Measurements from ENCODE around the gene ZBTB20. TPM values are rescaled to one million over a fixed set of nuclear protein-coding genes. Genes with fewer than 3 reads are reported as not detected.

ZBTB20 gene
- total RNA-seq, 1 experiment from 2014 or later: 0.62 TPM

DNA sequence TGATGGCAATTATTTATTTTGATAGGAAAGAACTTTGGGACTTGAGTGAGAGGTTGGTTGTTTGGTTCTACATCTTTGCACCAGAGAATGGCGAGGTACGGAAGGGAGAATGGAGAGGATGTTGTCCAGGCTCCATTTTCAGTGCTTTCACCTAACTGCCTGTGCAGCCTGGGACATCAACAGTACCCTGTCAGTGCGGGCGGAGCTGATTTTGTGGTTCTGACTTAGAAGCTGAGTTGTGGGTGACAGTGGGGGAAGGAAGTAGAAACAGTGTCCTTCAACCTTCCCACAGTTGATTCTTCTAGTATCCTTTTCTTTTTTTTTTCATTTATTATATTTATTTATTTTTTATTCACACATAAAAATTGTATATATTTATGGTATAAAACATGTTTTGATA, 757.9 kb downstream of the ZBTB20 start:
- Histone ChIP-seq H3K27me3 (ENCODE audit: control insufficient read depth, insufficient read depth, low read length) (no peaks in the 10 kb centered on the region), H3K4me3 (ENCODE audit: insufficient read depth, low read depth, low read length) (no peak overlapping the region), H3K36me3 (replicated peaks; ENCODE audit: control insufficient read depth, insufficient read depth, low read length) (no peaks in the 10 kb centered on the region)
- no peak for DNase-seq

GRCh38 chr3:114384558-114384903, 762.6 kb downstream of the ZBTB20 start:
- DNase-seq: no peak
- H3K27me3 ChIP-seq (ENCODE audit: control insufficient read depth, insufficient read depth, low read length): no peaks in the 10 kb centered on the region
- H3K4me3 ChIP-seq (ENCODE audit: insufficient read depth, low read depth, low read length): no peak overlapping the region
- H3K36me3 ChIP-seq (replicated peaks; ENCODE audit: control insufficient read depth, insufficient read depth, low read length): no peaks in the 10 kb centered on the region

DNA sequence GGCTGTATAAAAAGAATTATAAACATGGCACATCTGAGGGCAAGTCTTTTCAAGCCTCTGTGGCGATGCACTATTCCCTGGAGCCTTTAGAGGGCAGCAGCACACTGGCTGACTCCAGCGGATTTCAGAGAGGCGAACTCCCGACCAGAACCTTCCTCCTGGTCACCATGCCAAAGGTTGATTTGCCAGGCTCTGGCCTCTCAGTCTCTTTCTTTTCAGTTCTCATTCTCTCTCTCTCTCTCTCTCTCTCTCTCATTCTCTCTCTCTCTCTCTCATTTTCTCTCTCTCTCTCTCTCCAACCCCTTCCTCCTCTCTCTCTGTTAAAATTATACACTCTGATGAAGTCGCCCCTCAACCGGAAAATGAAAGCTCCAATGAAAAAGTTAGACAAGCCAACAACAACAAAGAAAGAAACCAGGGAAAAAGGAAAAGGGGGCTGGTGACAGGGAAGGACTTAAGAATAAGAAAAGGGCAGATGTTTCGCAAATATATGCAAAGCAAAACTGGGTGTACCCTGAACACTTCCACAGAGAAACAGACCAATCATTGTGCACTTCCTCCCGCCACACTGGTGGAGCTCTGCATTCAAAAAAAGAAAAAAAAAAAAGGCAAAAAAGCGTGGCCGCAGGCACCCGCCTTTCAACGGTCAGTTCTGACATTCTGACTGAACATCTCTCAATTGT, 763.1 kb downstream of the ZBTB20 start:
- no peak overlapping the region for H3K4me3 ChIP-seq (ENCODE audit: insufficient read depth, low read depth, low read length)
- DNase-seq: peak; percentile 44
- H3K36me3 ChIP-seq (replicated peaks; ENCODE audit: control insufficient read depth, insufficient read depth, low read length): no peaks in the 10 kb centered on the region
- H3K27me3 ChIP-seq (ENCODE audit: control insufficient read depth, insufficient read depth, low read length): no peaks in the 10 kb centered on the region

- no peaks in the 10 kb centered on the region for H3K27me3 ChIP-seq (ENCODE audit: control insufficient read depth, insufficient read depth, low read length)
- H3K4me3 ChIP-seq (ENCODE audit: insufficient read depth, low read depth, low read length): no peak overlapping the region
- DNase-seq: no peak
- H3K36me3 ChIP-seq (replicated peaks; ENCODE audit: control insufficient read depth, insufficient read depth, low read length): no peaks in the 10 kb centered on the region
Observed at GRCh38 chr3:114380233-114380651, 766.8 kb downstream of the ZBTB20 start.

DNA sequence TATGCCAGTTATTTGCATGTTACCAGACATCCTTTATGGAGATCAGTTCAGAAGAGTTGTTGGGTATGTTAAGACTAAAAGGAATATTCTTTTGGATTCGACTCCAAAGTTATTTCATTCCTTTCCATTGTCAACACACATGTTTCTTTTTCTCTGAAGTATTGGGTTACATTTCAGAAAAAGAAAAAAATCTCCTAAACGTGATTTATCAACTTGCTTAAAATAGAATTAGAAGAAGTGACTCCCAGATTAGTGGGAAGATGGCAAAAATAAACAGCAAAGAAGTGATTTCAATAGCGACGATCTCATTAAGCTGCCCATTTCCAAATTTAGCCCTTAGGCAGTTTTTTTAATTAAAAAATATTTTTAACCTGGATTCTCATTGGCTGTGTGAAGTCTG, 767.8 kb downstream of the ZBTB20 start:
- no peak for DNase-seq
- Histone ChIP-seq H3K36me3 (replicated peaks; ENCODE audit: control insufficient read depth, insufficient read depth, low read length) (no peaks in the 10 kb centered on the region), H3K4me3 (ENCODE audit: insufficient read depth, low read depth, low read length) (no peak overlapping the region), H3K27me3 (ENCODE audit: control insufficient read depth, insufficient read depth, low read length) (no peaks in the 10 kb centered on the region)

DNA sequence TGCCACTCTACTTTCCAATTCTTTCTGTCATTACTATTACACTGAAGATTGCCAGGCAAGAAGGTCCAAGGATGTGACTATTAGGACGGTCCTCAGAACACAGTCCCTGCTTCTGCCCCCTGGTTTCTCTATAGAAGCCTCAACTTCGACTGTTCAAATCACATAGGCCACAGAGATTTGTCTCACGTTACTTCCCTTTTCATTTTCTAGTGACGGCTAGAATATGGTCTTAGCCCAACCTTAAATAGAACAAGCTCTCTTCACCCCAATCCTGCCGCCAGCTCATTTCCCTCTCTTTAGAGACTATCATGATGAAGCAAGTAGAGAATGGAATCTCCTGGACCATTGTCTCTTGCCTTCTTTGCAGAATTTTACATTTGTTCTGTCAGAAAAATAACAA, 768.3 kb downstream of the ZBTB20 start:
- H3K27me3 ChIP-seq (ENCODE audit: control insufficient read depth, insufficient read depth, low read length): no peaks in the 10 kb centered on the region
- H3K4me3 ChIP-seq (ENCODE audit: insufficient read depth, low read depth, low read length): no peak overlapping the region
- no peak for DNase-seq

DNA sequence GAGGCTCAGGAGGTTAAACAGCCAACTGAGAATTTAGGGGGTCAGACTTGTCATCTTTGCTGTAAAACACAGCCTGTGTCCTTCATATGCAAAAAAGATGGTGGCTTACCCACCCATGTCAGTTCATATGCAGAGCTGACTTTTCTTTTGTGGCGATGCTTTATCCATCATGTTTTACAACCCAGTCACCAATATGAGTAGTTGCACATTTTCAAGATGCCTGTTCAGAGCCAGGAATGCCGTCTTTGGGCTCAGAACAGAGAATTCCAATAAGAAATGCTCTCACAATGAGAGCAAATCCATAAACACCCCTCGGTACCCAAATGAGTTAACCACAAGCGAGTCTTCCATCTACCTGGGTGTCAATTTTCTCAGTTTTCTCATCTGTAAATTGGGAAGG, 769.7 kb downstream of the ZBTB20 start:
- H3K4me3 ChIP-seq (ENCODE audit: insufficient read depth, low read depth, low read length): no peak overlapping the region
- DNase-seq: no peak

More for the DNA sequence above, 768.3 kb downstream of the ZBTB20 start:
- H3K36me3 ChIP-seq (replicated peaks; ENCODE audit: control insufficient read depth, insufficient read depth, low read length): no peaks in the 10 kb centered on the region

DNA sequence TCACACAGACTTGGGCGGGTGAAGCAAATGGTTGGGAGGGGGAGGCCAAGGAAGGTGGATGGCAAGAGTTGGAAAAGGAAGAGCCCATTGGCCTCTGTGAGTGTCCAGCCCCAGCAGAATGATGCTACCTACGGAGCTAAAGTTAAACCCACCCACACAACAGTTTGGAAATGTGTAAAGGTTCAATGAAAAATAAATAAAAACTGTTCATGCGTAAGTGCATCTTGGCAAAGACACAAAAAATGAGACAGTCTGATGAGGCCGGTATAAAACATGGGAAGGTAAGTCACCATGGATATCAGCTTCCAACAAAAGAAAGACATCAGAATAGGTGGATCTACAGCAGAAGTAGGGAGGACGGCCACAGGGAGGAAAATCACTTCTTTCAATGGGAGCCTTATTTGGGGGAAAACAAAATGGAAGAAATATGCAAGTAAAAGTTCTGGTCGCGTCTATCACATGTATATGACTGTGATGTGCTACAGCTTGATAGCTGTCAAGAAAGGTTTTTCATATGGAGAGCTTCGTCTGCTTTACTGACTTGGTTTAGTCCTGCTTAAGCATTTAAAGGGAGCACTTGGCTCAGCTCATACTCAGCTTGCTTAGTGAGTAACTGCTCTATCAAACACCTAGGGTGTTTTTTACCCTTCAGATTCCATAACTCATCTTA, 770.4 kb downstream of the ZBTB20 start:
- no peak overlapping the region for H3K4me3 ChIP-seq (ENCODE audit: insufficient read depth, low read depth, low read length)
- H3K36me3 ChIP-seq (replicated peaks; ENCODE audit: control insufficient read depth, insufficient read depth, low read length): no peaks in the 10 kb centered on the region
- DNase-seq: no peak
- no peaks in the 10 kb centered on the region for H3K27me3 ChIP-seq (ENCODE audit: control insufficient read depth, insufficient read depth, low read length)

More for the DNA sequence above, 769.7 kb downstream of the ZBTB20 start:
- H3K27me3 ChIP-seq (ENCODE audit: control insufficient read depth, insufficient read depth, low read length): no peaks in the 10 kb centered on the region
- H3K36me3 ChIP-seq (replicated peaks; ENCODE audit: control insufficient read depth, insufficient read depth, low read length): no peaks in the 10 kb centered on the region

DNA sequence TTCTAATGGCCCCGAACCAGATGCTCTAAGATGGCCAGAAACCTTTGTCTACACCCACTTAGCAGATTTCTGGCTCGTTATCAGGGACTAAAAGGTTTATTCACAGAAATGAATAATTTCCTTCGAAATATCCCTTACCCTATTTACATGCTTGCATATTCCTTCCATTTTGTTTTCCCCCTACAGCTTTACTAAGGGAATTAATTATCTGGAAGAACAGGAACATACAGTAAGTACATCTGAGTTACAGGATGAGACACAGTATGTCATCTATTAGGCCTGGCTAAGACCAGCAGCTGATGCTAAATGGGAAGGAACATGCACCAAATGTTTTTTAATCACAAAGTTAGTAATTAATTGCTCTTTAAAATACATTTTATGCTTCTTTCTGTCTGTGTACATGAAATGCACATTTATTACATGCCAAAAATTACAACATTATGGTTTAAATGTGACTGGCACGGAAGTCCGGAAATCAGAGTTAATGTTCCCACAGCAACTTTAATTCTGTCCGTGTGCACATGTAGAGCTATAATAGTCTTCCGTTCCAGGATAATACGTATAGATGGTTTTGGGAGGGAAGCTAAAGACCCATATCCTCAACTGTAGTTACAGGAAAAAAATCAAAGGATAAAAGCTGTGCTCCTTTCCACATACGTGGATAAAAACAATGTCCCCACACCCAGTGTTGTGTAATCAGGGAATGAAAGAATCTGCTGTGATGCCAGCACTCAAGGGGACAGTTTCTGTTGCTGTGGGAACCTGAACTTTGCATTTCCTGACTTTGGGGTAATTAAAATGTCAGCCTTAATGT, 771.3 kb downstream of the ZBTB20 start:
- no peak overlapping the region for H3K4me3 ChIP-seq (ENCODE audit: insufficient read depth, low read depth, low read length)
- no peak for DNase-seq

DNA sequence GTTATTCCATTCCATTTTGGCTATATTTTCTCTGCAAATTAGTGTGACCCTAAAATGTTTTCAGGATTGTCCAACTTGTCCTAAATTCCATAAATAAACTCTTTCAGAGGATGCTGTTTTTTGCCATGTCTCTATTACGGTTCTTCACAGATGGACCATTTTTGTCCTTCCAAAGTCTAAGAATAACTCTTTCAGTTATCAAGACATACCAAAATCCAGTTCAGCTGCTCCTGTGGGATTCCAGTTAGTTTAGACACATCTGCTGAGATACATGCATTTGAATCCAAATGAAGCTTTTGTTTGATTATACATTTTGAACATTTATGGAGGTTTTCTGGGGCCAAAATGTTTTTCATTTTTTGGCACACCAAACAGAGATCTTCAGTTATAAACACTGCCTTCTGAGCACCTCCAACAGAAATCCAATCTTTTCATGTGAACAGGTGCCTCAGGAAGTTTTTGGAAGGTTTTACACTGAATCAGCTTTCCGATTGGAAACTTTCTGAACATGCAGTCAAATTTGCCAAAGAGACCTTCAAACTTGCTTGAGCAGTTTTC, 772.6 kb downstream of the ZBTB20 start:
- Histone ChIP-seq H3K36me3 (replicated peaks; ENCODE audit: control insufficient read depth, insufficient read depth, low read length) (no peaks in the 10 kb centered on the region), H3K27me3 (ENCODE audit: control insufficient read depth, insufficient read depth, low read length) (no peaks in the 10 kb centered on the region), H3K4me3 (ENCODE audit: insufficient read depth, low read depth, low read length) (no peak overlapping the region)
- DNase-seq: no peak

More for the DNA sequence above, 771.3 kb downstream of the ZBTB20 start:
- Histone ChIP-seq H3K27me3 (ENCODE audit: control insufficient read depth, insufficient read depth, low read length) (no peaks in the 10 kb centered on the region), H3K36me3 (replicated peaks; ENCODE audit: control insufficient read depth, insufficient read depth, low read length) (no peaks in the 10 kb centered on the region)

- Histone ChIP-seq H3K4me3 (ENCODE audit: insufficient read depth, low read depth, low read length) (no peak overlapping the region), H3K36me3 (replicated peaks; ENCODE audit: control insufficient read depth, insufficient read depth, low read length) (no peaks in the 10 kb centered on the region), H3K27me3 (ENCODE audit: control insufficient read depth, insufficient read depth, low read length) (no peaks in the 10 kb centered on the region)
- no peak for DNase-seq
Observed at GRCh38 chr3:114370537-114371174, 776.4 kb downstream of the ZBTB20 start.

GRCh38 chr3:114365909-114366308, 781.2 kb downstream of the ZBTB20 start:
- H3K27me3 ChIP-seq (ENCODE audit: control insufficient read depth, insufficient read depth, low read length): no peaks in the 10 kb centered on the region
- DNase-seq: no peak
- no peak overlapping the region for H3K4me3 ChIP-seq (ENCODE audit: insufficient read depth, low read depth, low read length)
- H3K36me3 ChIP-seq (replicated peaks; ENCODE audit: control insufficient read depth, insufficient read depth, low read length): no peaks in the 10 kb centered on the region

GRCh38 chr3:114364806-114365654, 782.1 kb downstream of the ZBTB20 start:
- Histone ChIP-seq H3K36me3 (replicated peaks; ENCODE audit: control insufficient read depth, insufficient read depth, low read length) (no peaks in the 10 kb centered on the region), H3K27me3 (ENCODE audit: control insufficient read depth, insufficient read depth, low read length) (no peaks in the 10 kb centered on the region), H3K4me3 (ENCODE audit: insufficient read depth, low read depth, low read length) (no peak overlapping the region)
- no peak for DNase-seq
